Measurements from ENCODE around the gene PLA2G2C.

The PLA2G2C gene

GRCh38 chr1:20215716-20216115 is 29.4 kb upstream of the PLA2G2C start:
- peaks cover 12% of the 10 kb centered on the region for H3K4me1 ChIP-seq (ENCODE audit: insufficient read depth, low read length, severe bottlenecking)
- H3K4me3 ChIP-seq (ENCODE audit: low read depth, low read length, poor library complexity, severe bottlenecking) = no peak overlapping the region
- no peaks in the 10 kb centered on the region for H3K36me3 ChIP-seq (ENCODE audit: insufficient read depth, low read length)

GRCh38 chr1:20212685-20213331 is 26.5 kb upstream of the PLA2G2C start:
- Histone ChIP-seq H3K9me3 (ENCODE audit: low read length) (no peaks in the 10 kb centered on the region), H3K9ac (ENCODE audit: low read length) (no peak overlapping the region), H3K4me3 (ENCODE audit: low read depth, low read length, poor library complexity, severe bottlenecking) (no peak overlapping the region), H2AFZ (ENCODE audit: low read length) (no peak overlapping the region), H3K36me3 (ENCODE audit: insufficient read depth, low read length) (no peaks in the 10 kb centered on the region), H3K9me2 (ENCODE audit: low read depth, low read length) (no peaks in the 10 kb centered on the region), H4K20me1 (ENCODE audit: insufficient read depth, low read length) (no peaks in the 10 kb centered on the region), H3K79me2 (ENCODE audit: insufficient read depth, low read length) (no peaks in the 10 kb centered on the region), H3F3A (ENCODE audit: insufficient read depth, low read length) (no peaks in the 10 kb centered on the region), H3K4me1 (ENCODE audit: insufficient read depth, low read length, severe bottlenecking) (peaks cover 12% of the 10 kb centered on the region), H3K27me3 (ENCODE audit: insufficient read depth, low read length) (peaks cover 7% of the 10 kb centered on the region; the same call in 1 of the 2 replicates), H3K4me2 (ENCODE audit: low read length) (peak overlapping the region; percentile 28), H3K27ac (ENCODE audit: low read depth, low read length, poor library complexity, severe bottlenecking) (no peak overlapping the region)
- TF ChIP-seq EZH2 (IDR thresholded peaks at IDR 0.05; ENCODE audit: borderline replicate concordance, low read length) (no peak), CTCF (IDR thresholded peaks at IDR 0.05; ENCODE audit: low read length) (peak; percentile 74)

More at GRCh38 chr1:20215716-20216115, 29.4 kb upstream of the PLA2G2C start:
- H4K20me1 ChIP-seq (ENCODE audit: insufficient read depth, low read length) = no peaks in the 10 kb centered on the region
- H3K27me3 ChIP-seq (ENCODE audit: insufficient read depth, low read length) = peaks cover 12% of the 10 kb centered on the region; the same call in 1 of the 2 replicates
- H3K9me2 ChIP-seq (ENCODE audit: low read depth, low read length) = no peaks in the 10 kb centered on the region
- no peaks in the 10 kb centered on the region for H3F3A ChIP-seq (ENCODE audit: insufficient read depth, low read length)
- H2AFZ ChIP-seq (ENCODE audit: low read length) = no peak overlapping the region
- no peaks in the 10 kb centered on the region for H3K79me2 ChIP-seq (ENCODE audit: insufficient read depth, low read length)
- H3K9me3 ChIP-seq (ENCODE audit: low read length) = no peaks in the 10 kb centered on the region
- no peak overlapping the region for H3K9ac ChIP-seq (ENCODE audit: low read length)
- H3K4me2 ChIP-seq (ENCODE audit: low read length) = no peak overlapping the region
- TF ChIP-seq EZH2 (IDR thresholded peaks at IDR 0.05; ENCODE audit: borderline replicate concordance, low read length) (no peak), CTCF (IDR thresholded peaks at IDR 0.05; ENCODE audit: low read length) (no peak)
- no peak overlapping the region for H3K27ac ChIP-seq (ENCODE audit: low read depth, low read length, poor library complexity, severe bottlenecking)

GRCh38 chr1:20212085-20212684 is 25.9 kb upstream of the PLA2G2C start:
- TF ChIP-seq EZH2 (IDR thresholded peaks at IDR 0.05; ENCODE audit: borderline replicate concordance, low read length) = no peak
- no peak for TF ChIP-seq CTCF (IDR thresholded peaks at IDR 0.05; ENCODE audit: low read length)
- Histone ChIP-seq H3K4me3 (ENCODE audit: low read depth, low read length, poor library complexity, severe bottlenecking) (no peak overlapping the region), H2AFZ (ENCODE audit: low read length) (no peak overlapping the region), H3K79me2 (ENCODE audit: insufficient read depth, low read length) (no peaks in the 10 kb centered on the region), H3K9me2 (ENCODE audit: low read depth, low read length) (no peaks in the 10 kb centered on the region), H3K36me3 (ENCODE audit: insufficient read depth, low read length) (no peaks in the 10 kb centered on the region), H3K9ac (ENCODE audit: low read length) (no peak overlapping the region), H3K4me2 (ENCODE audit: low read length) (peak overlapping the region; percentile 28), H3F3A (ENCODE audit: insufficient read depth, low read length) (no peaks in the 10 kb centered on the region), H3K27ac (ENCODE audit: low read depth, low read length, poor library complexity, severe bottlenecking) (no peak overlapping the region), H4K20me1 (ENCODE audit: insufficient read depth, low read length) (no peaks in the 10 kb centered on the region), H3K4me1 (ENCODE audit: insufficient read depth, low read length, severe bottlenecking) (peaks cover 12% of the 10 kb centered on the region), H3K9me3 (ENCODE audit: low read length) (no peaks in the 10 kb centered on the region), H3K27me3 (ENCODE audit: insufficient read depth, low read length) (peaks cover 7% of the 10 kb centered on the region; the same call in 1 of the 2 replicates)
